Measurements from ENCODE around the gene ITIH1.

- TF ChIP-seq POLR2AphosphoS2 (conservative IDR thresholded peaks at IDR 0.05; ENCODE audit: low read length) (no peak), CTCF (IDR thresholded peaks at IDR 0.05) (no peak), RAD21 (conservative IDR thresholded peaks at IDR 0.05 in 1 of 2, IDR thresholded peaks at IDR 0.05 in 1 of 2) (no peak), BHLHE40 (IDR thresholded peaks at IDR 0.05; ENCODE audit: low read depth, low read length) (no peak), SMC3 (IDR thresholded peaks at IDR 0.05) (no peak), MAFK (IDR thresholded peaks at IDR 0.05; ENCODE audit: partially characterized antibody) (no peak)
These were observed 22.7 kb downstream of the ITIH1 start for GRCh38 chr3:52800079-52800478.

All from A549 (cell line).